Measurements from ENCODE around the gene PIGN. TPM values are rescaled to one million over a fixed set of nuclear protein-coding genes. Genes with fewer than 3 reads are reported as not detected.

The PIGN gene
- total RNA-seq, 4 donors from 2014 or later: 34.2 to 84.9 (median 40.7) TPM

DNA sequence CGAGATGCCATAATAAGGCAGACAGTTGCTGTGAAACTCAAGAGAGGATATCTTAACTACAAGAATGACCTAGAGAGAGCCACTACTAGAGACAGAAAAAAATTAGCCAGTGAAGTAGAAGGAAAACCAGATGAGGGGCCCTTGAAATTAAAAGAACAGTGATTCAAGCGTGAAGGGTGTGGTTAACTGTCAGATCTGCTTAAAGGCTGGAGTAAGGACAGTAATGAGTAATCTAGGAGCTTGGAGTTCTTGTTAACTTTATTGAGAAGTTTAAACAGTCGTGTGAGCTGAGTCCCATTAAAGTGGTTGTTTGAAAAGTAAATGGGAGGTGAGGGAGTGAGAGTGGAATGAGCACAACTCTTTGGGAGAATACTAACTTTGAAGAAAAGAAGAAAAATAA, 21.3 kb downstream of the PIGN start:
- no peaks in the 10 kb centered on the region for H3K36me3 ChIP-seq
- H3K27me3 ChIP-seq: no peaks in the 10 kb centered on the region
- no peak for TF ChIP-seq POLR2A (IDR thresholded peaks at IDR 0.05)
- TF ChIP-seq, protein P1, sequence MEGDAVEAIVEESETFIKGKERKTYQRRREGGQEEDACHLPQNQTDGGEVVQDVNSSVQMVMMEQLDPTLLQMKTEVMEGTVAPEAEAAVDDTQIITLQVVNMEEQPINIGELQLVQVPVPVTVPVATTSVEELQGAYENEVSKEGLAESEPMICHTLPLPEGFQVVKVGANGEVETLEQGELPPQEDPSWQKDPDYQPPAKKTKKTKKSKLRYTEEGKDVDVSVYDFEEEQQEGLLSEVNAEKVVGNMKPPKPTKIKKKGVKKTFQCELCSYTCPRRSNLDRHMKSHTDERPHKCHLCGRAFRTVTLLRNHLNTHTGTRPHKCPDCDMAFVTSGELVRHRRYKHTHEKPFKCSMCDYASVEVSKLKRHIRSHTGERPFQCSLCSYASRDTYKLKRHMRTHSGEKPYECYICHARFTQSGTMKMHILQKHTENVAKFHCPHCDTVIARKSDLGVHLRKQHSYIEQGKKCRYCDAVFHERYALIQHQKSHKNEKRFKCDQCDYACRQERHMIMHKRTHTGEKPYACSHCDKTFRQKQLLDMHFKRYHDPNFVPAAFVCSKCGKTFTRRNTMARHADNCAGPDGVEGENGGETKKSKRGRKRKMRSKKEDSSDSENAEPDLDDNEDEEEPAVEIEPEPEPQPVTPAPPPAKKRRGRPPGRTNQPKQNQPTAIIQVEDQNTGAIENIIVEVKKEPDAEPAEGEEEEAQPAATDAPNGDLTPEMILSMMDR (IDR thresholded peaks at IDR 0.05): no peak
- WGBS, 2 donors: 66 to 70% methylated on average over 3 of the region's 3 CpGs
- H3K4me3 ChIP-seq (replicated peaks in 1 of 3): no peak overlapping the region
- no peaks in the 10 kb centered on the region for H3K9me3 ChIP-seq
- DNase-seq: no peak
- intact Hi-C loops (cut with DNase I): no loop called here
- no peaks in the 10 kb centered on the region for H3K4me1 ChIP-seq
- H3K27ac ChIP-seq: no peak overlapping the region

- WGBS, 2 donors: 69 to 74% methylated on average over 5 of the region's 5 CpGs
These were observed 21.9 kb downstream of the PIGN start for GRCh38 chr18:62164855-62165487.

DNA sequence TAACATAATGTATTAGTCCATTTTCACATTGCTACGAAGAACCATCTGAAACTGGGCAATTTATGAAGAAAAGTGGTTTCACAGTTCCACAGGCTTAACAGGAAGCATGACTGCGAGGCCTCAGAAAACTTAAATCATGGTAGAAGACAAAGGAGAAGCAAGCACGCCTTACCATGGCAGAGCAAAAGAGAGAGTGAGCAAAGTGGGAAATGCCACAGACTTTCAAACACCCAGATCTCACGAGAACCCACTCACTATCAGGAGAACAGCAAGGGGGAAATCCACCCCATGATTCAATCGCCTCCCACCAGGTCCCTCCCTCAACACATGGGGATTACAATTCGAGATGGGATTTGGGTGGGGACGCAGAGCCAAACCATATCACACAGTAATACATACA, 22.5 kb downstream of the PIGN start:
- intact Hi-C loops (cut with DNase I): no loop called here
- H3K27me3 ChIP-seq: no peaks in the 10 kb centered on the region
- H3K36me3 ChIP-seq: no peaks in the 10 kb centered on the region
- no peak for DNase-seq
- no peak overlapping the region for H3K27ac ChIP-seq
- no peak for TF ChIP-seq POLR2A (IDR thresholded peaks at IDR 0.05)
- TF ChIP-seq, protein P1 (IDR thresholded peaks at IDR 0.05): no peak
- H3K9me3 ChIP-seq: no peaks in the 10 kb centered on the region
- H3K4me3 ChIP-seq (replicated peaks in 1 of 3): no peak overlapping the region
- H3K4me1 ChIP-seq: no peaks in the 10 kb centered on the region
- WGBS, 2 donors: 92 to 93% methylated on average over 7 of the region's 7 CpGs

More at GRCh38 chr18:62164855-62165487, 21.9 kb downstream of the PIGN start:
- Histone ChIP-seq H3K4me3 (replicated peaks in 1 of 3) (no peak overlapping the region), H3K4me1 (no peaks in the 10 kb centered on the region), H3K9me3 (no peaks in the 10 kb centered on the region), H3K27ac (no peak overlapping the region), H3K27me3 (no peaks in the 10 kb centered on the region), H3K36me3 (no peaks in the 10 kb centered on the region)
- no peak for DNase-seq
- intact Hi-C loops (cut with DNase I): no loop called here
- TF ChIP-seq, protein P1 (IDR thresholded peaks at IDR 0.05): no peak
- TF ChIP-seq POLR2A (IDR thresholded peaks at IDR 0.05): no peak

GRCh38 chr18:62157843-62158242, 29.0 kb downstream of the PIGN start:
- TF ChIP-seq, protein P1 (IDR thresholded peaks at IDR 0.05): no peak
- no peak for TF ChIP-seq POLR2A (IDR thresholded peaks at IDR 0.05)
- no peak overlapping the region for H3K27ac ChIP-seq
- no peaks in the 10 kb centered on the region for H3K4me1 ChIP-seq
- no peak overlapping the region for H3K4me3 ChIP-seq (replicated peaks in 1 of 3)
- DNase-seq: no peak
- intact Hi-C loops (cut with DNase I): no loop called here
- WGBS, 2 donors: 93 to 99% methylated on average over 1 of the region's 1 CpG
- H3K9me3 ChIP-seq: no peaks in the 10 kb centered on the region
- no peaks in the 10 kb centered on the region for H3K27me3 ChIP-seq
- peaks cover 0 to 2% of the 10 kb centered on the region in 2 donors for H3K36me3 ChIP-seq

DNA sequence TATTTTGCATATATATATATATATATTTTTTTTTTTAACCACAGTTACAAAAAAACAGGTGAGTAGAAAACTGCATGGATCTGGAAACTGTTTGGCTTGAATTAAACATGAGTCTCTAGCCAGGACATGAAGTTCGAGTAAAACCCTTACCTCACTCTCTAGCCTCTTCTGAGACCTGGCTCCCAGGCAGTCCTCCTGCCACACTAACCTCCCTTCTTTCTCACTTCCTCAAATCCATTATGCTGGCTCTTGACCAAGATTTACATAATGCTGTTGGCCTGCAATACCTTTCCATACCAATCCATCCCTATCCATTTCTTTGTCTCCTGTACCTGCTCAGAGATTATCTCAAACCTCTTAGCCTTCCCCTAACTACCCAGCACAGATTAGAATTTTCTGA, 34.0 kb downstream of the PIGN start:
- no peak overlapping the region for H3K27ac ChIP-seq
- DNase-seq: no peak
- WGBS, 2 donors: 90 to 94% methylated on average over 1 of the region's 1 CpG
- intact Hi-C loops (cut with DNase I): no loop called here
- no peaks in the 10 kb centered on the region for H3K27me3 ChIP-seq
- H3K4me1 ChIP-seq: no peaks in the 10 kb centered on the region
- TF ChIP-seq, protein P1 (IDR thresholded peaks at IDR 0.05): no peak
- no peak for TF ChIP-seq POLR2A (IDR thresholded peaks at IDR 0.05)
- no peaks in the 10 kb centered on the region for H3K9me3 ChIP-seq
- no peak overlapping the region for H3K4me3 ChIP-seq (replicated peaks in 1 of 3)
- peaks cover 0 to 2% of the 10 kb centered on the region in 2 donors for H3K36me3 ChIP-seq
